PC-9 (cell line): ENCODE measurements around the gene STAG1. TPM values are rescaled to one million over a fixed set of nuclear protein-coding genes. Genes with fewer than 3 reads are reported as not detected.
"Not testable (repeated sequence)": the region's sequence is repeated elsewhere in the genome, so short reads cannot be mapped to it uniquely, and the experiment has no call there.

ENCODE experiments used
- BruUV-seq: library from RNA; stranded (reverse); fragments of 400-500 nt; replicated peaks from 2 replicates; lab custom pipeline; 2021; lab: Mats Ljungman, UMichigan
- CTCF ChIA-PET: fragments of 300-600 bp; sonication (Branson Sonifier 250); formaldehyde crosslinking; loops from one replicate; lab custom pipeline; 2022; ENCODE audit warnings: antibody characterized with exemption; lab: Charles Lee
- POLR2A ChIA-PET: fragments of 300-600 bp; sonication (Branson Sonifier 250); formaldehyde crosslinking; loops from one replicate; lab custom pipeline; 2022; ENCODE audit warnings: antibody characterized with exemption; ENCODE audit not compliant: unreplicated experiment; lab: Charles Lee
- DNase-seq, 2 experiments: peaks; one replicate each; pipeline versions ENCODE4 v3.0.0 to v3.0.0-alpha.2; 2015 to 2022; ENCODE audit warnings: mixed read lengths in 1 of 2
- H2AFZ ChIP-seq: fragments of 200-600 bp; sonication (generic); 2 replicates; pipeline ENCODE4 v1.8.1; 2017; ENCODE audit warnings: antibody characterized with exemption
- H3F3A ChIP-seq: fragments of 200-600 bp; sonication (generic); 2 replicates; pipeline ENCODE4 v1.8.1; 2017; ENCODE audit warnings: antibody characterized with exemption, mild to moderate bottlenecking, low read depth; ENCODE audit not compliant: insufficient read depth
- H3K27ac ChIP-seq: fragments of 200-600 bp; sonication (generic); 2 replicates; pipeline ENCODE4 v1.6.1; 2016; ENCODE audit warnings: mixed run types
- H3K27me3 ChIP-seq: fragments of 200-600 bp; sonication (generic); 2 replicates; pipeline ENCODE4 v1.6.1; 2016; ENCODE audit warnings: low read depth, mixed run types; ENCODE audit not compliant: insufficient read depth
- H3K36me3 ChIP-seq: fragments of 200-600 bp; sonication (generic); 2 replicates; pipeline ENCODE4 v1.6.1; 2016; ENCODE audit warnings: low read depth, mixed run types
- H3K4me1 ChIP-seq: fragments of 200-600 bp; sonication (generic); replicated peaks from 2 replicates; pipeline ENCODE4 v1.6.1; 2016; ENCODE audit warnings: mixed run types; ENCODE audit not compliant: insufficient read depth
- H3K4me2 ChIP-seq: fragments of 200-600 bp; sonication (generic); 2 replicates; pipeline ENCODE4 v1.6.1; 2017; ENCODE audit warnings: mixed run types
- H3K4me3 ChIP-seq: fragments of 200-600 bp; sonication (generic); 2 replicates; pipeline ENCODE4 v1.6.1; 2016; ENCODE audit warnings: mixed run types
- H3K79me2 ChIP-seq: fragments of 200-600 bp; sonication (generic); 2 replicates; pipeline ENCODE4 v1.6.1; 2017; ENCODE audit warnings: low read depth, mixed run types
- H3K9me2 ChIP-seq: fragments of 200-600 bp; sonication (generic); 2 replicates; pipeline ENCODE4 v1.8.1; 2017; ENCODE audit warnings: mild to moderate bottlenecking; ENCODE audit not compliant: insufficient read depth
- H3K9me3 ChIP-seq: fragments of 200-600 bp; sonication (generic); 2 replicates; pipeline ENCODE4 v1.8.1; 2016; ENCODE audit warnings: low read depth; ENCODE audit not compliant: insufficient read depth
- H4K20me1 ChIP-seq: fragments of 200-600 bp; sonication (generic); 2 replicates; pipeline ENCODE4 v1.8.1; 2017; ENCODE audit not compliant: insufficient read depth
- EZH2 ChIP-seq: fragments of 200-600 bp; sonication (generic); IDR thresholded peaks from 2 replicates; pipeline ENCODE4 v1.8.0; 2017; ENCODE audit warnings: antibody characterized with exemption, low read depth
- intact Hi-C: fragments of 100-400 bp; cut with micrococcal nuclease; formaldehyde crosslinking; loops from one replicate; pipeline ENCODE4 v1.10.0; 2022; ENCODE audit not compliant: unreplicated experiment
- total RNA-seq: library from RNA; stranded (reverse); gene quantifications from 2 replicates; pipeline ENCODE4 v1.2.3, GENCODE V29; 2021
- TF ChIP-seq, protein P1 (sequence below): fragments of 200-600 bp; sonication (generic); conservative IDR thresholded peaks from 2 replicates; pipeline ENCODE4 v1.6.1; 2017; ENCODE audit warnings: mixed run types, antibody characterized with exemption, mild to moderate bottlenecking, moderate library complexity

Gene STAG1
- total RNA-seq, 1 experiment from 2014 or later: 39.3 TPM

DNA sequence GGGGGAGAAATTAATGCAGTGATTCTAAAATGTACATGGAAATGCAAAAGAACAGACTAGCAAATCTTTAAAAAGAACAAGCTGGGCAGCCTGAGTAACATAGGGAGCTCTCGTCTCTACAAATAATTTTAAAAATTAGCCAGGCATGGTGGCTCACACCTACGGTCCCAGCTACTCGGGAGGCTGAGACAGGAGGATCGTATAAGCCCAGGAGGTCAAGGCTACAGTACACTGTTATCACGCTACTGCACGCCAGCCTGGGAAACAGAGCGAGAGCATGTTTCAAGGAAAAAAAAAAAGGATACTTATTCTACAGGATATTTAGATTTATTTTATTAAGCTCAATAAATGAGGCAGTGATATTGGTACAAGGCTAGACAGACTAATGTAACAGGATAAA lies 40.9 kb downstream of the STAG1 start:
- H3K27ac ChIP-seq: no peak overlapping the region
- intact Hi-C loops: no loop called here
- H3K27me3 ChIP-seq: no peaks in the 10 kb centered on the region
- no peak overlapping the region for H3K4me3 ChIP-seq
- H3F3A ChIP-seq: 0 out of 2 replicates have a peak, but pooled peaks cover 3% of the 10 kb centered on the region
- no peaks in the 10 kb centered on the region for H3K9me2 ChIP-seq
- H3K36me3 ChIP-seq: peaks cover 6% of the 10 kb centered on the region; the same call in 1 of the 2 replicates
- TF ChIP-seq EZH2: no peak
- TF ChIP-seq, protein P1, sequence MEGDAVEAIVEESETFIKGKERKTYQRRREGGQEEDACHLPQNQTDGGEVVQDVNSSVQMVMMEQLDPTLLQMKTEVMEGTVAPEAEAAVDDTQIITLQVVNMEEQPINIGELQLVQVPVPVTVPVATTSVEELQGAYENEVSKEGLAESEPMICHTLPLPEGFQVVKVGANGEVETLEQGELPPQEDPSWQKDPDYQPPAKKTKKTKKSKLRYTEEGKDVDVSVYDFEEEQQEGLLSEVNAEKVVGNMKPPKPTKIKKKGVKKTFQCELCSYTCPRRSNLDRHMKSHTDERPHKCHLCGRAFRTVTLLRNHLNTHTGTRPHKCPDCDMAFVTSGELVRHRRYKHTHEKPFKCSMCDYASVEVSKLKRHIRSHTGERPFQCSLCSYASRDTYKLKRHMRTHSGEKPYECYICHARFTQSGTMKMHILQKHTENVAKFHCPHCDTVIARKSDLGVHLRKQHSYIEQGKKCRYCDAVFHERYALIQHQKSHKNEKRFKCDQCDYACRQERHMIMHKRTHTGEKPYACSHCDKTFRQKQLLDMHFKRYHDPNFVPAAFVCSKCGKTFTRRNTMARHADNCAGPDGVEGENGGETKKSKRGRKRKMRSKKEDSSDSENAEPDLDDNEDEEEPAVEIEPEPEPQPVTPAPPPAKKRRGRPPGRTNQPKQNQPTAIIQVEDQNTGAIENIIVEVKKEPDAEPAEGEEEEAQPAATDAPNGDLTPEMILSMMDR: no peak
- no peaks in the 10 kb centered on the region for H3K9me3 ChIP-seq
- no TSS peak for BruUV-seq
- ChIA-PET CTCF (no interaction called here), POLR2A (no interaction called here)
- H3K79me2 ChIP-seq: peaks cover 81% of the 10 kb centered on the region
- no peaks in the 10 kb centered on the region for H3K4me1 ChIP-seq
- H3K4me2 ChIP-seq: no peak overlapping the region
- no peaks in the 10 kb centered on the region; the same call in 1 of the 2 replicates for H4K20me1 ChIP-seq
- no peak for DNase-seq
- no peak overlapping the region for H2AFZ ChIP-seq

DNA sequence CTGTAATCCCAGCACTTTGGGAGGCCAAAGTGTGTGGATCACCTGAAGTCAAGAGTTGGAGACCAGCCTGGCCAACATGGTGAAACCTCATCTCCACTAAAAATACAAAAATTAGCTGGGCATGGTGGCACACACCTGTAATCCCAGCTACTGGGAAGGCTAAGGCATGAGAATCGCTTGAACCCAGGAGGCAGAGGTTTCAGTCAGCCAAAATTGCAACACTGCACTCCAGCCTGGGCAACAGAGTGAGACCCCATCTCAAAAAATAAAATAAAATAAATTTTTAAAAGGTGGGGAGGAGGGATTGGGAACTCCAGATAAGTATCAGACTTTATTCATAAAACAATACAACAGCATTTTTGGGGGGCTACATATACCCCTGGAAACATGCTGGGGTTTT lies 42.4 kb downstream of the STAG1 start:
- intact Hi-C loops, H3K4me1 ChIP-seq, DNase-seq, H3F3A ChIP-seq, BruUV-seq, H3K27ac ChIP-seq, H3K36me3 ChIP-seq, H3K4me3 ChIP-seq, H2AFZ ChIP-seq, POLR2A ChIA-PET, H4K20me1 ChIP-seq, H3K9me2 ChIP-seq, H3K27me3 ChIP-seq, H3K9me3 ChIP-seq, H3K4me2 ChIP-seq, CTCF ChIA-PET: not testable (repeated sequence)
- H3K79me2 ChIP-seq: peaks cover 84% of the 10 kb centered on the region

DNA sequence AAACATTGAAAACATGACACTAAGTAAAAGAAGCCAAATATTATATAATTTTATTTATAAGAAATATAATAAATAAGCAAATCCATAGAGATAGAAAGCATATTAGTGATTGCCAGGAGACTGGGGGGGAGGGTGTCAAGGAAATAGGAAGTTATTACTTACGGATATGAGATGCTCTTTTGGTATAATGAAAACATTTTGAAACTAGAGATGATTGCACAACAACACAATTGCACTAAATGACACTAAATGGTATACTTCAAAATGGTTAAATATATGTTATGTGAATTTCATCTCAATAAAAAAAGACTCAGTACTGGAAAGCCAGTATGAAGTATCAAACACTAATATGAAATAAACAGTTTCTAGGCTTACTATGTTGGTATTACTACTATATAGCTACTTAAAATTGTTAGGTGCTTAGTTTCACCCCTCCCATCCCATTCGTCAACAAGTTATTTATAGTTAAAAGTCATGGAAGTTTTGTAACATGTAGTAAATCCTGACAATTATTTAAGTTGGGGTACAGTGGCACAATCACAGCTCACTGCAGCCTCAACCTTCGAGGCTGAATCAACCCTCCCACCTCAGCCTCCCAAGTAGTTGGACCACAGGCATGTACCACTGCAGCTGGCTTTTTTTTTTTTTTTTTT lies 43.7 kb downstream of the STAG1 start:
- H2AFZ ChIP-seq: no peak overlapping the region
- no peaks in the 10 kb centered on the region for H3K9me3 ChIP-seq
- CTCF ChIA-PET: no interaction called here
- no peaks in the 10 kb centered on the region; the same call in 1 of the 2 replicates for H4K20me1 ChIP-seq
- 0 out of 2 replicates have a peak, but pooled peaks cover 3% of the 10 kb centered on the region for H3F3A ChIP-seq
- POLR2A ChIA-PET: no interaction called here
- TF ChIP-seq EZH2: no peak
- TF ChIP-seq, protein P1: no peak
- H3K4me3 ChIP-seq: no peak overlapping the region
- H3K27me3 ChIP-seq: no peaks in the 10 kb centered on the region
- no peak for DNase-seq
- BruUV-seq: no TSS peak
- intact Hi-C loops: no loop called here
- peaks cover 6% of the 10 kb centered on the region; the same call in 1 of the 2 replicates for H3K36me3 ChIP-seq
- H3K4me2 ChIP-seq: no peak overlapping the region
- no peaks in the 10 kb centered on the region for H3K9me2 ChIP-seq
- peaks cover 85% of the 10 kb centered on the region for H3K79me2 ChIP-seq
- H3K4me1 ChIP-seq: no peaks in the 10 kb centered on the region
- H3K27ac ChIP-seq: no peak overlapping the region
